SJSA1 (cell line): Measurements from ENCODE around the gene GDF11. TPM values are rescaled to one million over a fixed set of nuclear protein-coding genes. Genes with fewer than 3 reads are reported as not detected.
A peak's percentile ranks its signal among the peaks of the same experiment; 100 is the strongest.

ENCODE experiments used
- DNase-seq, 2 experiments: peaks; one replicate each; pipeline ENCODE4 v3.0.0-alpha.2; 2015 to 2020; ENCODE audit warnings: low spot score in 2 of 2, low read depth in 1 of 2
- H3K27ac ChIP-seq: fragments of 250-450 bp; sonication (Bioruptor Pico); 2 replicates; pipeline ENCODE4 v1.5.1; 2020; ENCODE audit warnings: mild to moderate bottlenecking, moderate library complexity
- H3K27me3 ChIP-seq: fragments of 250-450 bp; sonication (Bioruptor Pico); replicated peaks from 2 replicates; pipeline ENCODE4 v1.5.1; 2020; ENCODE audit warnings: mild to moderate bottlenecking, moderate library complexity
- H3K36me3 ChIP-seq: fragments of 250-450 bp; sonication (Bioruptor Pico); 2 replicates; pipeline ENCODE4 v1.5.1; 2020; ENCODE audit warnings: mild to moderate bottlenecking
- H3K4me1 ChIP-seq: fragments of 250-450 bp; sonication (Bioruptor Pico); replicated peaks from 2 replicates; pipeline ENCODE4 v1.6.1; 2021; ENCODE audit warnings: mild to moderate bottlenecking
- H3K4me3 ChIP-seq: fragments of 250-450 bp; sonication (Bioruptor Pico); 2 replicates; pipeline ENCODE4 v1.5.1; 2020; ENCODE audit warnings: mild to moderate bottlenecking
- H3K9me3 ChIP-seq: fragments of 250-450 bp; sonication (Bioruptor Pico); replicated peaks from 2 replicates; pipeline ENCODE4 v1.5.1; 2020; ENCODE audit warnings: mild to moderate bottlenecking
- total RNA-seq: library from RNA; depleted of rRNA; stranded (reverse); fragments of >200 nt; shearing (Covaris generic); gene quantifications from 2 replicates; pipeline ENCODE4 v1.2.3, GENCODE V29; 2014

The GDF11 gene
- total RNA-seq, 1 experiment from 2014 or later = 2.7 TPM

- Histone ChIP-seq H3K27me3 (no peaks in the 10 kb centered on the region), H3K4me1 (peaks cover 30% of the 10 kb centered on the region), H3K4me3 (no peak overlapping the region), H3K27ac (no peak overlapping the region), H3K36me3 (peaks cover 66% of the 10 kb centered on the region), H3K9me3 (no peaks in the 10 kb centered on the region)
- no peak for DNase-seq
Observed at GRCh38 chr12:55723516-55724225, 19.3 kb upstream of the GDF11 start.

- Histone ChIP-seq H3K27me3 (no peaks in the 10 kb centered on the region), H3K4me3 (no peak overlapping the region), H3K36me3 (peaks cover 66% of the 10 kb centered on the region), H3K27ac (no peak overlapping the region), H3K9me3 (no peaks in the 10 kb centered on the region), H3K4me1 (peaks cover 34% of the 10 kb centered on the region)
- DNase-seq = peak in 1 of 2 experiments; percentile 70
Observed at GRCh38 chr12:55724226-55724939, 18.5 kb upstream of the GDF11 start.

- Histone ChIP-seq H3K9me3 (no peaks in the 10 kb centered on the region), H3K4me3 (no peak overlapping the region), H3K27ac (no peak overlapping the region), H3K36me3 (peaks cover 66% of the 10 kb centered on the region), H3K27me3 (no peaks in the 10 kb centered on the region), H3K4me1 (peaks cover 39% of the 10 kb centered on the region)
- no peak for DNase-seq
Observed at GRCh38 chr12:55724940-55725309, 18.0 kb upstream of the GDF11 start.

- DNase-seq = no peak
- no peak overlapping the region for H3K27ac ChIP-seq
- no peaks in the 10 kb centered on the region for H3K9me3 ChIP-seq
- H3K27me3 ChIP-seq = no peaks in the 10 kb centered on the region
- H3K4me1 ChIP-seq = peaks cover 44% of the 10 kb centered on the region
- H3K4me3 ChIP-seq = no peak overlapping the region
- peaks cover 62% of the 10 kb centered on the region for H3K36me3 ChIP-seq
Observed at GRCh38 chr12:55725556-55725955, 17.4 kb upstream of the GDF11 start.

- H3K27me3 ChIP-seq = no peaks in the 10 kb centered on the region
- H3K27ac ChIP-seq = no peak overlapping the region
- no peak for DNase-seq
- H3K9me3 ChIP-seq = no peaks in the 10 kb centered on the region
- peaks cover 60% of the 10 kb centered on the region for H3K36me3 ChIP-seq
- peak overlapping the region; percentile 56 for H3K4me3 ChIP-seq
- peaks cover 34% of the 10 kb centered on the region for H3K4me1 ChIP-seq
Observed at GRCh38 chr12:55726971-55727370, 16.0 kb upstream of the GDF11 start.

GRCh38 chr12:55727643-55728185 lies 15.2 kb upstream of the GDF11 start:
- Histone ChIP-seq H3K27ac (peak overlapping the region; percentile 94), H3K9me3 (no peaks in the 10 kb centered on the region), H3K27me3 (no peaks in the 10 kb centered on the region), H3K4me3 (peak overlapping the region; percentile 56), H3K36me3 (peaks cover 56% of the 10 kb centered on the region), H3K4me1 (peaks cover 34% of the 10 kb centered on the region)
- no peak for DNase-seq

- Histone ChIP-seq H3K27ac (peak overlapping the region; percentile 94), H3K4me1 (peaks cover 34% of the 10 kb centered on the region), H3K36me3 (peaks cover 49% of the 10 kb centered on the region), H3K27me3 (no peaks in the 10 kb centered on the region), H3K4me3 (peak overlapping the region; percentile 56), H3K9me3 (no peaks in the 10 kb centered on the region)
- peak; percentile 60 to 78 for DNase-seq
Observed at GRCh38 chr12:55728186-55728938, 14.6 kb upstream of the GDF11 start.

GRCh38 chr12:55728939-55729818 lies 13.7 kb upstream of the GDF11 start, which contains the start of gene CD63:
Gene CD63 (minus strand): TSS chr12:55729009. CDS start chr12:55728341, 668 bp downstream.
- DNase-seq = peak; percentile 86 to 91
- no peaks in the 10 kb centered on the region for H3K9me3 ChIP-seq
- H3K27ac ChIP-seq = peak within 1 kb of the TSS; percentile 94
- peaks cover 41% of the 10 kb centered on the region for H3K36me3 ChIP-seq
- no peaks in the 10 kb centered on the region for H3K27me3 ChIP-seq
- peak within 1 kb of the TSS; percentile 56 for H3K4me3 ChIP-seq
- H3K4me1 ChIP-seq = peaks cover 34% of the 10 kb centered on the region

- H3K9me3 ChIP-seq = no peaks in the 10 kb centered on the region
- peak overlapping the region; percentile 56 for H3K4me3 ChIP-seq
- peak overlapping the region; percentile 94 for H3K27ac ChIP-seq
- no peaks in the 10 kb centered on the region for H3K27me3 ChIP-seq
- H3K4me1 ChIP-seq = peaks cover 34% of the 10 kb centered on the region
- peaks cover 32% of the 10 kb centered on the region for H3K36me3 ChIP-seq
- peak in 1 of 2 experiments; percentile 79 for DNase-seq
Observed at GRCh38 chr12:55729819-55730818, 12.8 kb upstream of the GDF11 start.

GRCh38 chr12:55732288-55732687 lies 10.6 kb upstream of the GDF11 start:
- Histone ChIP-seq H3K36me3 (peaks cover 10% of the 10 kb centered on the region), H3K4me3 (no peak overlapping the region), H3K4me1 (peaks cover 28% of the 10 kb centered on the region), H3K27me3 (no peaks in the 10 kb centered on the region), H3K27ac (no peak overlapping the region), H3K9me3 (no peaks in the 10 kb centered on the region)
- DNase-seq = no peak

- Histone ChIP-seq H3K9me3 (no peaks in the 10 kb centered on the region), H3K36me3 (peaks cover 2% of the 10 kb centered on the region), H3K4me1 (peaks cover 23% of the 10 kb centered on the region), H3K27ac (no peak overlapping the region), H3K27me3 (no peaks in the 10 kb centered on the region), H3K4me3 (no peak overlapping the region)
- no peak for DNase-seq
Observed at GRCh38 chr12:55733021-55733555, 9.8 kb upstream of the GDF11 start.

GRCh38 chr12:55733858-55734257 lies 9.1 kb upstream of the GDF11 start:
- Histone ChIP-seq H3K27ac (no peak overlapping the region), H3K4me3 (no peak overlapping the region), H3K4me1 (peaks cover 25% of the 10 kb centered on the region), H3K36me3 (no peaks in the 10 kb centered on the region), H3K27me3 (no peaks in the 10 kb centered on the region), H3K9me3 (no peaks in the 10 kb centered on the region)
- DNase-seq = no peak
